GM19468 (cell line): ENCODE data around the gene RPL29.
A peak's percentile ranks its signal among the peaks of the same experiment; 100 is the strongest.

Source experiments
- ATAC-seq: cut with Tn5 transposase; IDR thresholded peaks from one replicate; pipeline ENCODE4 v1.9.1; 2021; ENCODE audit warnings: mild to moderate bottlenecking, moderate library complexity, moderate number of reproducible peaks; ENCODE audit not compliant: unreplicated experiment; ENCODE audit errors: extremely low read depth

The RPL29 gene

DNA sequence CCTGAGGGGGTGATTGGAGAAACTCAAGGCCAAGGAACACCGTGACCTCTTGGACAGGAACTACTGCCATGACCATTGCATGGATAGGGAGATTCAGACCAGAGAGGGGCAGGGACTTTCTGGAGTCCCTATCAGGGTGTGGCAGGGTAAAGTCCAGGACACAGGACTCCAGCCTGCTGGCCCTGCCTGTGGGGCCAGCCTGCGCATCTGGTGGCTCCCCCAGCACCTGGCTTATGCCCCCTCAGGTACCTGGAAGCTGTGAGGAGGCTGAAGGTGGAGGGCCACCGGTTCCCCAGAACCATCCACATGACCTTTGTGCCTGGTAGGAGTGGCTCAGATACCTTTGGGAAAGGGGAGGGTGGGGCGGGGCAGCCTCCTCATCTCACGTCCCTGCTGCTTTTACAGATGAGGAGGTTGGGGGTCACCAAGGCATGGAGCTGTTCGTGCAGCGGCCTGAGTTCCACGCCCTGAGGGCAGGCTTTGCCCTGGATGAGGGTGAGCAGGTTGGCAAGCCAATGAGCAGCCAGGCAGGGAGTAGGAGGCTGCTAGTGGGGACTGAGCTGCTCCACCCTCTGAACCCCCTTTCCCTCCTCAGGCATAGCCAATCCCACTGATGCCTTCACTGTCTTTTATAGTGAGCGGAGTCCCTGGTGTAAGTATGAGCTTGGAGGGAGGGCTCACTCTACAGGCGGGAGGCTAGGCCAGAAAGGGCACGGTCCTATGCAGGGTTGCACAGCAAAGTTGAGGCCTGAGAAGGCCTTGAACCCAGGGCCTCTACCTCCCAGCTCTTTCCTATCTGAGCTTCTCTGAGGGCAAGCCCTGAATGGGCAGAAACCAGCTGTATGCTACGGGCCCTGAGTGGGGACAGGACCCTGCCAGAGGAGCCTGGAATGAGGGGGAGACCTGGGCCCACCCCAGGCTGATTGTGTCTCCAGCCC is 9.4 kb downstream of the RPL29 start:
- no peak for ATAC-seq

DNA sequence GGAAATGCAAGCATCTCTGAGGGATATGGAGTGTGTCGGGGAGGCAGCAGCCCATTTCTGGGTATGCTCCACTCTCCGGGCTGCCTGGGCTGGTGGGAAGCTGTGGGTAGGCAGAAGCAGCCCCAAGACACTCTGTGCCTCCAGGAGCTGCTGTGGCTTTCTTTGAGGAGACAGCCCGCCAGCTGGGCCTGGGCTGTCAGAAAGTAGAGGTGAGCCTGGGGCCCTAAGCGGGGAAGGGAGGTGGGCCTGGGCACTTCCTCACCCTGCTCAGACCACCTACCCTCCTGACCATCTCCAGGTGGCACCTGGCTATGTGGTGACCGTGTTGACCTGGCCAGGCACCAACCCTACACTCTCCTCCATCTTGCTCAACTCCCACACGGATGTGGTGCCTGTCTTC is 10.6 kb downstream of the RPL29 start:
- no peak for ATAC-seq

DNA sequence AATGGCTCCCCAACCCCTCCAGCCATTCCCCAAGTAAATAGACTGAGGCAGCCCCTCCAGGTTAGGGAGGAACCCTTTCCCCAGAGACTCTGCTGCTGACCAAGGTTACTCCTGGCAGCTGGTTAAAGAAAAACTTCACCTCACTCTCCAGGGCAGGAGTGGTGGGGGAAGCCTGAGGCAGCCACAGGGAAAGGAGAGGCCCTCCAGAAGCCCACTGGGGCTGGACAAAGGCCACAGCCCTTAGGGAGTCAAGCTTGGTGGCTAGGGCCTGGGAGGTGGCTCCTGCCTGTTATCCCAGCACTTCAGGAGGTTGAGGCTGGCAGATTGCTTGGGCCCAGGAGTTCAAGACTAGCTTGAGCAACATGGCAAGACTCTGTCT is 11.4 kb downstream of the RPL29 start:
- no peak for ATAC-seq

DNA sequence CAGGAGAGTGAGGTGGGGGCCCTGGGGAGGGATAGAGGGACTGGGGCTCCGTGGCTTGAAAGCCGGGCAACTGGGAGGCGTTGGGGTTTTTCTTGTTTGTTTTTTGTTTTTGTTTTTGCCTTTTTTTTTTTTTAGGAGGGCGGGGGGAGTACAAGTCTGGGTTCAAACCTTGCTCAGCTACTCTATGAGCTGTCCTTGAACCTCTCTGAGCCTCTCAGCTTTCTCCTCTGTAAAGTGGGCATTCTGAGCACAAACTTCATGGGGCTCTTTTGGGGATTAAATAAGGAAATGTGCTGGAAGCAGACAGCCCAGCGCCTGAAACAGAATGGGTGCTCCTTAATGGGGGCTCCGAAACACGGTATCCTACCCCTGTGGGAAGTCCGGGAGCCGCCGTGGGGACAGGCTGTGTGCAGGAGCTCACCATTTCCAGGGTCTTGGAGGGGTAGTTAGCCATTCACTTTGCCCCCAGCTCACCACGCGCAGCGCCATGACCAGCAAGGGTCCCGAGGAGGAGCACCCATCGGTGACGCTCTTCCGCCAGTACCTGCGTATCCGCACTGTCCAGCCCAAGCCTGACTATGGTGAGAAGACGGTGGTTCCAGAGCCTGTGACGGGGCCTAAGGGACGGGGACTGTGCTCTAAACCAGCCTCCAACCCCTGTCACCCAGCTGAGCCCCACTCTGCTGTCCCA is 12.0 kb downstream of the RPL29 start:
- ATAC-seq, result no peak

DNA sequence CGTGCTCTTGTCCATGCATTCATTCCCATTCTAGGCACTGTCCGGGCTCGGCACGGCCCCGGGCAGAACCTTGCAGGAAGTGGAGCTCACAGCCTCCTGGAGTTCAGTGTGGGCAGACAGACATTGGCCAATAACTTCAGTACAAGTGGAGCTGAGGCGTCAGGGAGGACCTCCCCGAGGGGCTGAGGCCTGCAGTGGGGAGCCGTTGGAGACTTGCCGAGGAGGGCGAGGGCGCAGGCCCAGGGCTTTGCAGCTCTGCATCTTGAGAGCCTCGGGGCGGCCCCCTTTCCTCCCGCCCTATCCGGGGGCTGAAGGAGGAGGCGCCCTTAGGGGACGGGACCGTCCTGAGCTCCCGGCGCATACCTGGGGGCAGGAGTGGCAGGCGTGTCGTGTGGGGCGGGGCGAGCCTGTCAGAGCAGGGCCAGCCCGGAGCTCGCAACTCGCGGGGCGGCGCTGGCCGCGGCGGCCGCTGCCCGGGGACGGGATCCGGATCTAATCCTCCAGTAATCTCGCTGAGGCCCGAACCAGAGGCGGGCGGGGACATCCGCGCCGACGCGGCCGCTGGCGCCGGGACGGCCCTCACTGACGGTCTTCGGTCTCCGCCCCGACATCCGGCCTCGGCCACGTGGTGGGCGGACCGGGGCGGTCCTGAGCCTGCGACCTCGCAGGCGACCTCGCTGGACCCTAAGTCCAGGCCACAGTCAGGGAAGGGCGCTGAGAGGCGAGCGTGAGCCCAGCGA is 12.7 kb downstream of the RPL29 start, which contains the start of gene ACY1:
TSS of gene ACY1 (plus strand) at position 698 of the 740 bp plus-strand sequence. CDS start 530 bp downstream, outside the sequence.
- ATAC-seq, result peak; percentile 54

DNA sequence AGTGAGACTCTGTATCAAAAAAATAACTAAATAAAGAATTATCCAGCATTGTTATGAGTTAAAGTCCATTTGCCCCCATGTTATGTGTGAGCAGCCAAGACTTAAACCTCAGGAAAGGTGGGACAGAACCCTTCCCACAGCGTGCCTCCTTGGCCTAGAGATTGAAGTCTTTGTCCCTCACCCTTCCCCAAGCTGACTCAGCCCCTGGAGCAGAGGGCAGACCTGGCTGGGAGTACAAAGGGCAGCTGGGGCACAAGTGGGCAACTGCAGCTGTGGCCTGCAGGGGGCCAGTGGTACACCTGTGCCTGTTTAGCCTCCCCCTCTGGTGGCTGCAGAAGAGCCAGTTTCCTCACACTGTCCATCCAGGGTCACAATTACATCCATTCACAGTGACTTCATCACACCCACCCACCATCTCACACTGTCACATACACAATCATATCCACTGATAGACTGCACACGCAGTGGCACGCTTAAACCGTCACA is 13.3 kb downstream of the RPL29 start:
- ATAC-seq, result peak; percentile 20

DNA sequence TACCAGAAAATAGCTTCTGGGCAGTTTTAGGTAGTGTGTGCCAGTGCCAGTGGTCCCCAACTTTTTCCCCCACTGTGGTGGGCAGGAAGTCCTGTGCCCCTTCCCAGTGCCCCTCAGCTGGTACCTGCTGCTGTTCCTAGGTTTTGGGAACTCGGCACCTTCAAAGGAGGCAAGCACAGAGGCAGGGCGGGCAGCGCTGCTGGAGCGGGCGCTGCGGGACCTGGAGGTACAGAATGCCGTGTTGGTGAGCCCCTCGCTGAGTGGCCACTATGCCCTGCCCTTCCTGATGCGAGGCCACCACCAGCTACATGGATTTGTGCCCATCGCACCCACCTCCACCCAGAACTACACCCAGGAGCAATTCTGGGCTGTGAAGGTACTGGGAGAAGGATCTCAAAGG is 15.4 kb downstream of the RPL29 start:
- ATAC-seq, result no peak

DNA sequence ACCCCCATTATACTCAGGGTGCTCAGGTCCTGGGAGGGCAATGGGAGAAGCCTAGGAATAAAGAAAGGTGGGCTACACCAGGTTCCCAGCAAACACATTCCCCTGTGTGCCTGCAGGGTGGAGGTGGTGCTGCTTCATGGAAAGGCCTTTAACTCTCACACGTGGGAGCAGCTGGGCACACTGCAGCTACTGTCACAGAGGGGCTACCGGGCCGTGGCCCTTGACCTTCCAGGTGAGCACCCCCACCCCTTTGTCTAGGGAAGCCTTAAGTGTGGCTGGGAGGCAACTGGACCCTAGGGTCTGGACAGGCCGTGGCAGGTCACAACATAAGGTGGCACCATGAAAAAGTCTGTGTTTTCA is 17.6 kb downstream of the RPL29 start:
- no peak for ATAC-seq

DNA sequence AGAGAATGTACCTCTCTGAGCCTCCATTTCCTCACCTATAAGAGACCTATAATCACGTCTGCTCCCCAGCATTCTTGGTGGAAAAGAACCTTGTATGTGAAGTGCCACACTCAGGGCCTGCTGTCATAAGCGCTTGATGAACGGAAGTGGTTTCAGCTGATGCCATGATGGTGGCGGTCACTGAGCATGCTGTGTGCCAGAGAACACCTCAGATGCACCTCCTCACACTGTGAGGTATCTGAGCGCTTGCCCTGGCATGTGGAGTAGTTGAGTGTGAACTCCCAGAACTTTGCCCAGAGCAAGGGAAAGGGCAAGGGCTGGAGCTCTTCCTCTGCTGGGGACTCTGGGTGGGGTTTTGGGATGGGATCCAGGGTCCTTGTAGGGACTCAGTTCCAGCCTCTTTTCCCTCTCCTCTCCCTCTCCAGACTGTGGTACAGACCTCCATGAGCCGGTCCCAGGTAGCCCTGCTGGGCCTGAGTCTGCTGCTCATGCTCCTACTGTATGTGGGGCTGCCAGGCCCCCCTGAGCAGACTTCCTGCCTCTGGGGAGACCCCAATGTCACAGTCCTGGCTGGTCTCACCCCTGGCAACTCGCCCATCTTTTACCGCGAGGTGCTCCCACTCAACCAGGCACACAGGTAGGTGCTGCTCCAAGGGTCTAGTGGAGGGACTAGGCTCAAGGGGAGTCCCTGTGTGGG is 18.1 kb downstream of the RPL29 start:
- no peak for ATAC-seq

DNA sequence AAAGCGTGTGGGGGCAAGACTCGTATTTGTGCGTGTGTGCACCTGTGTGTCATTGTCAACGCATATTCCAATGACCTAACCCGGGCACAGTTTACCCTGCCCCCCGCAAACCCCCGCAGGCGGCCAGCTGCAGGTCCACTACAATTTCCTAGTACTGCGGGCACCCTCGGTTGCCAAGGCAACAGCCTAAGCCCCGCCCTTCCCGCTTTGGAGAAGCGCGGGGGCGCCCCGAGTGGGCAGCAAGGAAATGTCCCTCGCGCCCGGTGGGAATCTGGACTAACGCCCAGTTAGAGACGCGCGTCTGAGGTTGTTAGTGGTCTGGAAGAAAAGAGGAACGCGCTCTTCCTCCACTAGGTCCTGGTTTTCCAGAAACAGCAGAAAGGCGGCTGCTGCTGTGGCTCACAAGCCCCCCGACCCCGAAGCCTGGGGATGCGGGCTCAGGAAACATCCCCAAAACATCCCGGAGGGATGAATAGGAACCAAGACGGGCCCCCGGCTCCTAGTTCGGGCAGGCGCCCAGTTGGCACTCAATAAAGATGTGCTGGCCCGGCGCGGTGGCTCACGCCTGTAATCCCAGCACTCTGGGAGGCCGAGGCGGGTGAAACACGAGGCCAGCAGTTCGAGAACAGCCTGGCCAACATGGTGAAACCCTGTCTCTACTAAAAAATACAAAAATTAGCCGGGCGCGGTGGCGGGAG is 19.7 kb downstream of the RPL29 start:
- ATAC-seq, result no peak

DNA sequence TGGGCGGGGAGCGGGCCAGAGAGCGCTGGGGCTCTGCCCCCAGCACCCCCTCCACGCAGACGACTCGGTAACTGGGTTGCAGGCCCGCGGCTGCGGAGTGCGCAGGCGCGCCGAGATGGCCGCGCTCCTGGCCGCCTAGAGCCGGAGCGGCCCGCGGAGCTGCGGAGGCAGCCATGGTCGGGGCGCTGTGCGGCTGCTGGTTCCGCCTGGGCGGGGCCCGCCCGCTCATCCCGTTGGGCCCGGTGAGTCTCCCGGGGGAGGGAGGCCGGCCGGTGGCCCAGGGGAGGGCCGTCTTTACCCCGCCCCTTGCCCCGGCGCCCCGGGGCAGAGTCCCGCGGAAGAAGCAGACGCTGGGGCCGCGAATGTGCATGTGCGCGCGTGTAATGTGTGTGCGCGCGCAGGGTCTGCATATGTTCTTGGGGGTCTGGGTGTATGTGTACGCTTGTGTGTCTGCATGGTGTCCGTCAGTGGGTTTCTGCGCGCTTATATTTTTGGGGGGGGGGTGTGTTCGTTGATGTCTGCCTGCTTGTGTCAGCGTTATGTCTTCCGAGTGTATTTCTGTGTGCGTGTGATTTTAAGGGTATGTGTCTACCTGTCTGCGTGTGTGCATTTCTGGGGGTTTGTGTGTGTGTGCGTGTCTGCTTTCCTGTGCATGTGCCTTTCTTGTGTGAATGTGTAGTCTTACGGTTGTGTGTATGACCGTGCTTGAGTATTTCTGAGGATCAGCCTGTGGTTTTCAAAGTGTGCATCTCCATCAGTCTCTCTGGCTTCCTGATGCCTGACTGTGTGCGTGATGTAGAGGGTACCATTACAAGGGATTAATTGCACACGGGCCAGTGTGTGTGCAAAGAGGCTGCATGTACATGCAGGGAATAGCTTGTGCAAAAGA is 20.5 kb downstream of the RPL29 start, which contains the start of gene ABHD14A:
TSS of gene ABHD14A (plus strand) at position 102 of the 889 bp plus-strand sequence. CDS start at position 174, 72 bp downstream.
- ATAC-seq, result peak; percentile 37

DNA sequence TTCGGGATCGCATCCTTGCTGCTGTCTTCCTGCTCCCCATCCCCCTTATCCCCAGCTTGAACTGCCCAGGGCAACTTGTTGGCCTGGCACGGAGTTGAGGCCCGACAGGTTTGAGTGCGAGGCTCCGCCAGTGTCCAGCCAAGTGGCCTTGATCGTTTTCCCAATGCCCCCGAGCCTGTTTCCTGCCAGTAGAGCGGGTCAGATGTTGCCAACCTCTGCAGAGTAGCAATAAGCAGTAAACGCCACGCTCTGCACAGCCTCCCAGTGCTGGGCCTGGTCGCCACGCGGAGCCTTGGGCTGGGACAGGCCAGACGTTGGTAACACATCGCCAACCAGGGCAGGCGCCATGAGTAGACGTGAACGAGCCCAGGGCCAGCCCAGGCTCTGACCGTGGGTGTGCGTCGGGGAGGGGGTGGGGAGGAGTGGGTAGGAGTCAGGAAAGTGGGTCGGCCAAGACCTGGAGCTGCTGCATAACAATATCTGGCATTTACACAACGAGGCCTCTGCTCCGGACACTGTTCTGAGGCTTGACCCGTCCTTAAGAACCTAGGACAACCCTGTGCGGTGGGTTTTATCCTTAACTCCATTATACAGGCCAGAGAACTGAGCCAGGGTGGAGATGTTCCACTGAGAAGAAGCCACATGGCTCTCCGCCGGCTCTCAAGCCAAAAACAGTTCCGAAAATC is 21.3 kb downstream of the RPL29 start:
- no peak for ATAC-seq

DNA sequence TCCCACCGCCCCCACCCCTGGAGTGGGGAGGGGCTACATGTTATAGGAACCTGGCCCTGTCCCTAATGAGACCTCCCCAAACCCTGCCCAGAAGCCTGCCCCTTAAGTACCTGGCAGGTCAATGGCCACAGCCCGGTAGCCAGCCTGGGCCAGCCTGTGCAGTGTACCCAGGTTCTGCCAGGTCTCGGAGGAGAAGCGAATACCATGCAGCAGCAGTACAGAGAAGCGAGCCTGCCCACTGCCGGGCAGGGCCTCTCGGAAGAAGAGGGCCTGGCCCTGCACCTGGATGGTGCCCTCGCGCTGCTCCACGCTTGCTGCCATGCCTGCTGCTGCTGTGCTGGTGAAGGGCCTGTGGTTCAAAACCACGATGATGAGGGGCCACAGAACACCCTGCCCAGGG is 24.3 kb downstream of the RPL29 start:
- ATAC-seq, result no peak

DNA sequence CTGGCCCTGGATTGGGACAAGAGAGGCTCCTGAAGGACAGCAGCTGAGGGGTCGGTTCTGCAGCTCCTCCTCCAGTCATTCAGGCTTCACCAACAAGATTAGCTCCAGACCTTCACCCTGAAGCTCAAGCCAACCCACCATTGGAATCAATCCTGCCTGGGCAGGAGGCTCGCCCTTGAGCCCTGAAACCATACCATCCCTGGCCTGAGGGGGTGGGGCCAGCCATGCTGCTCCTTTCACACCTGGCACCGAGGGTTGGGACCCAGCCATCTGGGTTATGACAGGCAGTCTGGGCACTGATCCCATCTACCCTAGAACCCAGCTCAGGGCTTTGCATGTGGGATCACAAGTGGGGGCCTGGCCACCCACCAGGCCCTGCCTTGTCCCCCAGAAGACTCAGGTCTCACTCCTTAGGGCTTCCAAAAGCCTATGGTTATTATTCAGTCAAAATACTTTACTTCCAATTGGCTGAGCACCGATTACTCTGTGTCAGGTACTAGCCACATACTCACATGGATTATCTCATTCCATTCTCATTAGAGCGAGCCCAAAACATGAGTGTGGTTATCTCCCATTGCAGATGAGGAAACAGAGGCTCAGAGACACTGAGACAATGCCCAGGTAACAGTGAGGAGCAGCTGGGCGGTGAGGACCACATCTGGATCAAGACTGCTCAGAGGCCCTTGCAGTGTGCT is 24.9 kb downstream of the RPL29 start:
- ATAC-seq, result no peak

DNA sequence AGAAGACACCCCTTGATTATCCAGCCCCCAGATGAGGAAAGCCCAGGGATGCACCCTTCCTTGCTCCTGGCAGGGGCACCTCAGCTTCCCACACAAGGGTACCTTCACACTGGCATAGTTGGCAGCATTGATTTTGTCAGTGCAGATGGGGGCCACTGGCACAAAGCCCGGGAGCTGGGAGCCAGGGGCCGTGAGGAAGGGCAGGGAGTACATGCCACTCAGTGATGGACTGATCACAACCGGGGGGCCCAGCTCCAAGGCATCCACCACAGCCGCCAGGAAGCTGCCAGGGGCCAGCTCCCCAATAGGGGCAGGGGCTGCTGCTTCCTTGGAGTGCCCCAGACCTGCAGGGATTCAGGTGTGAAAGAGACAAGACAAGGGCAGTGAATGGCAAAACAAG is 25.9 kb downstream of the RPL29 start:
- no peak for ATAC-seq

DNA sequence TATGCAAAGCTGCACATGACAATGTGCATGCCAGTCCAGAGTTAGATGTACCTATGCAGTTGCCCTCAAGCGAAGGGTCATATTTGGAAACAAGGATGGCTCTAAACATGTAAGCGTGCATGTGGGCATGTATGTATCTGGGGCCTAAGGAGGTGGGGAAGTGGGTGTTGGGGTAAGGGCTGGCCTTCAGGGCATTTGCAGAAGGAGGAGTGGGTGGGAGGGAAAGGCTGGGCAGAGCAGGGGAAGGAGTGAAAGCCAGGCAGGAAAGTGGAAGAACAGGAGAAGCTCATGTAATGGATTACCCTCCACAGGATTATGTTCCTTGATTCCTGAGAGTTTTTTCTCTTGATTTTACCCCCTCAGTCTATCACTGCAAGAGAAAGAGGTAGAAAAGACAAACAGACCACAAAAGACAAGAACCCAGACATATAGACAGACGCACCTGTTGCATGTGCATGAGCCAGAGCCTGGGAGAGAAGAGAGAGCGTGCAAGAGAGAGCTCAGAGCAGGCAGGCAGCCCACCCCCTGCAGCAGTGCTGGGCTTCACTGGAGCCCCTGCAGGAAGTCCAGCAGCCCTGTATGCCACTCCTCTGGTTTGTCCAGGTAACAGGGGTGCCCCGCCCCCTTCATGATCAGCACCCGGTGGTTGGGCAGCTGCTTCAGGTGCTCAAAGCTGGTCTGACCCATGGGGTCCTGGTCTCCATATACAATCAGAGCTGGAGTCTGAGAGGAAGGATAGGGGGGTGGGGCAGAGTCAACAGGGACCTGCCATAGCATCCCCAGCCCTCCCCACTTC is 26.6 kb downstream of the RPL29 start:
- no peak for ATAC-seq
